ENCODE data around the gene USH1C.

GRCh38 chr11:17452668-17453067, 91.5 kb downstream of the USH1C start:
- TF ChIP-seq ZNF610 (tag by site-specific recombination; IDR thresholded peaks at IDR 0.05; ENCODE audit: borderline replicate concordance) (no peak), ZNF747 (tag by site-specific recombination; IDR thresholded peaks at IDR 0.05) (no peak), CTCF (tag by site-specific recombination; IDR thresholded peaks at IDR 0.05) (no peak), BCL6B (tag by site-specific recombination; IDR thresholded peaks at IDR 0.05) (no peak), ZBTB44 (tag by site-specific recombination; IDR thresholded peaks at IDR 0.05) (no peak), ZBTB11 (tag by site-specific recombination; conservative IDR thresholded peaks at IDR 0.05; ENCODE audit: low read depth) (no peak), ZNF24 (tag by site-specific recombination; IDR thresholded peaks at IDR 0.05) (no peak)
